ENCODE measurements around the gene MRPL40.
"Not testable (repeated sequence)": the region's sequence is repeated elsewhere in the genome, so short reads cannot be mapped to it uniquely, and the experiment has no call there.

The MRPL40 gene

GRCh38 chr22:19407649-19408606 is 24.4 kb upstream of the MRPL40 start:
- DNase-seq (ENCODE audit: low read depth in 2 of 2): no peak

GRCh38 chr22:19410941-19411689 is 21.2 kb upstream of the MRPL40 start:
- DNase-seq (ENCODE audit: low read depth in 2 of 2): no peak

GRCh38 chr22:19411690-19412045 is 20.7 kb upstream of the MRPL40 start:
- DNase-seq (ENCODE audit: low read depth in 2 of 2): no peak

- DNase-seq (ENCODE audit: low read depth in 2 of 2): no peak
Measured at GRCh38 chr22:19412478-19412877, 19.9 kb upstream of the MRPL40 start.

GRCh38 chr22:19412923-19413322 is 19.4 kb upstream of the MRPL40 start:
- DNase-seq (ENCODE audit: low read depth in 2 of 2): no peak

- DNase-seq (ENCODE audit: low read depth in 2 of 2): no peak
Measured at GRCh38 chr22:19419086-19419463, 13.3 kb upstream of the MRPL40 start.

GRCh38 chr22:19419464-19420178 is 12.7 kb upstream of the MRPL40 start:
- peak in 1 of 2 donors; percentile 22 for DNase-seq (ENCODE audit: low read depth in 2 of 2)

GRCh38 chr22:19420321-19420720 is 12.0 kb upstream of the MRPL40 start:
- no peak for DNase-seq (ENCODE audit: low read depth in 2 of 2)

GRCh38 chr22:19422440-19423301 is 9.7 kb upstream of the MRPL40 start:
- DNase-seq (ENCODE audit: low read depth in 2 of 2): no peak

- no peak for DNase-seq (ENCODE audit: low read depth in 2 of 2)
Measured at GRCh38 chr22:19424186-19424500, 8.2 kb upstream of the MRPL40 start.

- DNase-seq (ENCODE audit: low read depth in 2 of 2): no peak
Measured at GRCh38 chr22:19429950-19430889, 2.1 kb upstream of the MRPL40 start.

GRCh38 chr22:19430890-19431541 is 1.3 kb upstream of the MRPL40 start:
- DNase-seq (ENCODE audit: low read depth in 2 of 2): no peak

GRCh38 chr22:19431649-19432132 is 654 bp upstream of the MRPL40 start, which contains the start of gene HIRA:
Gene HIRA, minus strand, starts transcription at chr22:19431733. Its CDS starts 257 bp downstream, at chr22:19431476.
- DNase-seq (ENCODE audit: low read depth in 2 of 2): peak; percentile 73 to 79

GRCh38 chr22:19434401-19434800 is 2.1 kb downstream of the MRPL40 start:
- no peak for DNase-seq (ENCODE audit: low read depth in 2 of 2)

- no peak for DNase-seq (ENCODE audit: low read depth in 2 of 2)
Measured at GRCh38 chr22:19434829-19435580, 2.7 kb downstream of the MRPL40 start.

- not testable (repeated sequence) for DNase-seq (ENCODE audit: low read depth in 2 of 2)
Measured at GRCh38 chr22:19436444-19437161, 4.3 kb downstream of the MRPL40 start.

GRCh38 chr22:19438298-19438697 is 6.0 kb downstream of the MRPL40 start:
- DNase-seq (ENCODE audit: low read depth in 2 of 2): no peak

Data from activated CD8-positive, alpha-beta memory T cell treated with anti-CD3 and anti-CD28 coated beads for 4 hours (primary cell).